ENCODE results near the gene PRLR.
"Not testable (repeated sequence)": the region's sequence is repeated elsewhere in the genome, so short reads cannot be mapped to it uniquely, and the experiment has no call there.

The PRLR gene

DNA sequence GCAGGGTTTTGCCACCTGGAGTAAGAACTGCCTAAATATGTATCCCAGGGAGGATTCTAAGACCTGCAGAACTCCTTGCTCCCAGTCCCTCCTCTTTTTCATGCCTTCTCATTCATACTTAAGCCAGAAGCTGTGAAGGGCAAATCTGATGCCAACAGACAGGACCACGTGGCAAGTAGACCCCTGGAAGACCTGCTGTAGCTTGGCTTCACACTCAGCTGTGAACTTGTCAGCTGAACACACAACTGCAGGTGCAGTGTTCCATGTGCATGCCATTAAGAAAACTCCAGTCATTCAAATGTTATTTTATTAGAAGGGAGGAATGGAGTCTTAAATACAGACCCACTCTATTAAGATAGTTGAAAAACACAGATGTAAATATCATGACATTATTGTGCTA is 103.3 kb downstream of the PRLR start:
- no peak for DNase-seq (ENCODE audit: low read depth)

DNA sequence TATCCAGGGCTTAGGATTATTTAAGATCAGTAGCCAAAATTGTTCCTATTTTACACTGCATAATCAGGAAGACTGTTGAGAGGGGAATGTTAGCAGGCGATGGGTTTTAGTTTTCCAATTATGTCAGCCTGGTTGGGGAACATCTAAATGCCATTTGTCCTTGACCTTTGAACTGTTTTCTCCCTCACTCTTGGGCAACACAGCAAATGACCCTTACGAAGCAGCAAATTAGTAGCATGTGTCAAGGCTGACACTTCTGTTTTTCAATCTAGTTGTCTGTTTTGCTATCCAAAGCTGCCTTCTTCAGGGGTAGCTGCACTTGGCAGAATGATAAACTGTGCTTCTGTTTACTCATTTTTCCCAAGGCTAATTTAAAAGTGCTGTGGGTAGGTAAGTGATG is 104.5 kb downstream of the PRLR start:
- no peak for DNase-seq (ENCODE audit: low read depth)

GRCh38 chr5:35124932-35125331 is 105.4 kb downstream of the PRLR start:
- DNase-seq (ENCODE audit: low read depth) = no peak

GRCh38 chr5:35122819-35123218 is 107.5 kb downstream of the PRLR start:
- DNase-seq (ENCODE audit: low read depth) = no peak

GRCh38 chr5:35120715-35121114 is 109.6 kb downstream of the PRLR start:
- DNase-seq (ENCODE audit: low read depth) = no peak

DNA sequence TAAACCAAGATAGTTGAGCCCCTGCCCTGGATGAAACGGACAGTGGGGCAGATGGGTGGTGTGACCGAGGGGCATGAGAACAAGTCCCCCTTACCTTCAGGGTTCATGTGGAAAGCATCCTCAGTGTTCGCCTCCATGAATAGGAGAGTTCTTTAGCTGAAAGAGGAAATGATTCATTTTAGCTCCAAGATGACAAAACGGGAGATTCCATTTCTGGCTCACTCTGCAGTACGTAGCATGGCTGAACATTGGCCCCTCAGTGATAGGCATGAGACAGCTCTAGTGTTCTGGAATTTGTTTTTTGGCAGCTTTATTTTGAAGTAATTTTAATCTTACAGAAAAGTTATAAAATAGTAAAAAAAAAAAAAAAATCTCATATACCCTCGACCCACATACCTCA is 112.3 kb downstream of the PRLR start:
- no peak for DNase-seq (ENCODE audit: low read depth)

- no peak for DNase-seq (ENCODE audit: low read depth)
Measured at GRCh38 chr5:35115920-35116319, 114.4 kb downstream of the PRLR start.

GRCh38 chr5:35114698-35115097 is 115.6 kb downstream of the PRLR start:
- DNase-seq (ENCODE audit: low read depth) = no peak

DNA sequence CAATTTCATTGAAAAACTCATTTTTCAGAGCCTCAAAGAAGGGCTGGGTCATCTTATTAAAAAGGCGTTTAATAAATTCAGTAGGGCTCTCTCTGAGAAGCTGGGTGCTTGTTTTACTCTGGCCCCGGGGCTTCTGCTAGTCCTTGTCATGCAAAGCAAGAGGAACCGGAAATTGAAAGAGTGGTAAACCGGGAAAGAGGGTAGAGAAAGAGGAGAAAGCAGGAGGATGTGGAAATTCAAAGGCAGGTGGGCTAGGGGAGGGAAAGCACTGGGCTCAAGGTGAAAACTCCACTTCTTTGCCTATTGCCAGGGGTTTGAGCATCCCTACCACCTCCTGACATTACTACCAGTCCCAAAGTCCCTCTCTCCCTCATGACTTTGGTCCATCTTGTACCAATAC is 118.0 kb downstream of the PRLR start:
- DNase-seq (ENCODE audit: low read depth) = no peak

DNA sequence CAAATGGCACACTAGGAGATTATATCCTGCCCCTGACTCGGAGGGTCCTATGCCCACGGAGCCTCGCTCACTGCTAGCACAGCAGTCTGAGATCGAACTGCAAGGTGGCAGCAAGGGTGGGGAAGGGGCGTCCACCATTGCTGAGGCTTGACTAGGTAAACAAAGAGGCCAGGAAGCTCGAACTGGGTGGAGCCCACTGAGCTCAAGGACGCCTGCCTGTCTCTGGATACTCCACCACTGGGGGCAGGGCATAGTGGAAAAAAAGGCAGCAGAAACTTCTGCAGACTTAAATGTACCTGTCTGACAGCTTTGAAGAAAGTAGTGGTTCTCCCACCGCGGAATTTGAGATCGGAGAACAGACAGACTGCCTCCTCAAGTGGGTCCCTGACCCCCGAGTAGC is 125.7 kb downstream of the PRLR start:
- DNase-seq (ENCODE audit: low read depth) = not testable (repeated sequence)

GRCh38 chr5:35103637-35104299 is 126.5 kb downstream of the PRLR start:
- no peak for DNase-seq (ENCODE audit: low read depth)

- DNase-seq (ENCODE audit: low read depth) = not testable (repeated sequence)
Measured at GRCh38 chr5:35101720-35102119, 128.6 kb downstream of the PRLR start.

DNA sequence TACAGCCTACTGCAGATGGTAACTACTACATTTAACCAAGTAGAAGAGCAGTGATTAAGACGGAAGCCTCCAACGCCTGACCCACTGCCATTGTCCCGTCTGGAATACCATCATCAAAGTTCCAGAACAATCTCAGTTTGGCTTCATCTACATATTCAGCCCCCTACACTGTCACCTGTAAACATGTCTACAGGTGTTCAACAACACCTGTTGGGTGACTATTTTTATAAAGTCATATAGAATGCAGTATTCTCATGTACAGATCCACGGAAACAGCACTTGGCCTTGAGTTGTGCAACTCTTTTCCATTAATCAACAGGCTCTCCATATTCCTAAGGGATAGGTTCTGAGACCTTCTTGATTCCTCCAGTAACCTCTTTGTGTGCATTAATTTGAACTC is 129.3 kb downstream of the PRLR start:
- DNase-seq (ENCODE audit: low read depth) = no peak

DNA sequence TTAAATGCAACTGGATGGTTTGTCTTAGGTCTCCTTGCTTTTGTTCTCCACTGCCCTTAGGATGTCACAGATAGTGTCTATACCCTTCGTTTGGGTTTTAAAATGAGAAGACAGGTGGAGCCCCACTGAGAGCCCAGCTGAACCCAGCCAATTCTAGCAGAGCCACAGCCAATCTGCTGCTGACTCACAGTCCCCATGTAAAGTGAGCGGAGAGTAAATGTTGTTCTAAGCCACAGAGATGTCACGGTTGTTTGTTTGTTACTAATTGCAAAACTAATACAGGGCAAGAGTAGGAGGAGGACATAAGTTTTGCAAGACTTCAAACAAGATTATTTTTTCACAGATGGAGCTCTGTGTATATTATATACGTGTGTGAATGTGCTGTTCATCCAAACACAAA is 132.1 kb downstream of the PRLR start:
- DNase-seq (ENCODE audit: low read depth) = no peak

- no peak for DNase-seq (ENCODE audit: low read depth)
Measured at GRCh38 chr5:35096932-35097331, 133.4 kb downstream of the PRLR start.

DNA sequence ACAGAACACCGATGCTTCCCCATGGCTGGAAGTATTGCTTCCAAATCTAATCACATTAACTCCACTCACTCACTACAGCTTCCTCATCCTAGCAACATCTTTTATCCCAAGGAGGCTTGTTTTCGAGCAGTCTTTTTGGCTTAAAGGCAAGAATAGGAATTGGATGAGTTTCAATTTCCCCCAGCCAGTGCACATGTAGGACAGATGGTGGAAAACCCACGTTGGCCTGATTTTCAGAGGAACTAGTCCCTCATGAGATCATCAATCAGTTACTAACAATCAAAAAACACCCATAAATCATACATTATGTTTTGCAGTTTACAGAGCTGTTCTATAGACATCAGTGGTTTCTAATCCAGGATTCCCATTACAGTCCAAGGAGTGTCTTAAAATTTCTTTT is 134.1 kb downstream of the PRLR start:
- DNase-seq (ENCODE audit: low read depth) = no peak

DNA sequence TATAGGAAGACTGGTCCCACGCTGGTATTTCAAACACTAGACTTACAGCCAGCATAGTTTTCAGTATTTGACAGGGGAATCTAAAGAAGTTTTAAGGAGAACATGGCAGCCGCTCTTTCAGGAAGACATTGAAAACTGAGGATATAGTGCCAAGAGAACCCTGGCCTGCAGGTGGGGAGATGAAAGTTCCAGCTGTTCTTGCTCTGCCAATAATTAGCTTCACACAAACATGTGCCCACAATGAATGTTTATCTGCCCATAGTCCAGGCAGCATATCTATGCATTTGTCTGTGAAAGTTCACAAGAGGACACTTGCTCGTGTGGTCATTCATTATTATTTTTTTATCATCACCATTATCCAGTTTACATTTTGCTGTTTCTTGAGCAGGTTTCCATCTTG is 134.9 kb downstream of the PRLR start:
- DNase-seq (ENCODE audit: low read depth) = no peak

DNA sequence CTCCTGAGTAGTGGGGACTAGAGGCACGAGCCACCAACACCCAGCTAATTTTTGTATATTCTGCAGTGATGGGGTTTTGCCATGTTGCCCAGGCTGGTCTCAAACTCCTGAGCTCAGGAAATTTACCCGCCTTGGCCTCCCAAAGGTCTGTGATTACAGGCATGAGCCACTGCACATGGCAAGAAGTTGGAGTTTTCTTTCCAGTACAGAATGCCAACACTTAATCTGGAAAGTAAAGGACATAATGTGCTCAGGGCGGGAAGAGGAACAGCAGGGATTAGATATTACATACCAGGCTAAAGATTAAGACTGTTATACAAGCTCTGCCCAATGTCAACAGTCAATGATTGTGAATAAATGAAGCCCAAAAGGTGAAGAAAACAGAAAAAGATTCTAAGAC is 135.3 kb downstream of the PRLR start:
- no peak for DNase-seq (ENCODE audit: low read depth)

GRCh38 chr5:35092703-35093102 is 137.6 kb downstream of the PRLR start:
- DNase-seq (ENCODE audit: low read depth) = no peak

DNA sequence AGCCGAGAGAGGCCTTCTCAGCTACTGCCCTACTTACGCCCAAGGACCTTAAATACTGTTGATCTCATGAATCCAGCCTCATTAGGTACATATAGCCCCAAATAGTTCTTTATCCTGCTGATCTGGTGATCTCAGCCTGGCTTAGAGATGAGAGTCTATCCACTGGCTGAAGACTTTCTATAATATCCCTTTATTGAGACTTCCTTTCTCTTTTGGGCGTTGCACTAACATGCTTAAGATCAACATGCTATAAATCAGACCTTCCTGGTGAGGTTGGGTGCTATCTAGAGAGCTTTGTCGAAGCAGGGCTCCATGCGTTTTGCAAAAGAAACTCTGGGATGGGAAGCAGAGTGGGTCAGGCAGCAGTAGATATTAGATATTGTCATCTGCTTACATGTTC is 138.6 kb downstream of the PRLR start:
- no peak for DNase-seq (ENCODE audit: low read depth)

DNA sequence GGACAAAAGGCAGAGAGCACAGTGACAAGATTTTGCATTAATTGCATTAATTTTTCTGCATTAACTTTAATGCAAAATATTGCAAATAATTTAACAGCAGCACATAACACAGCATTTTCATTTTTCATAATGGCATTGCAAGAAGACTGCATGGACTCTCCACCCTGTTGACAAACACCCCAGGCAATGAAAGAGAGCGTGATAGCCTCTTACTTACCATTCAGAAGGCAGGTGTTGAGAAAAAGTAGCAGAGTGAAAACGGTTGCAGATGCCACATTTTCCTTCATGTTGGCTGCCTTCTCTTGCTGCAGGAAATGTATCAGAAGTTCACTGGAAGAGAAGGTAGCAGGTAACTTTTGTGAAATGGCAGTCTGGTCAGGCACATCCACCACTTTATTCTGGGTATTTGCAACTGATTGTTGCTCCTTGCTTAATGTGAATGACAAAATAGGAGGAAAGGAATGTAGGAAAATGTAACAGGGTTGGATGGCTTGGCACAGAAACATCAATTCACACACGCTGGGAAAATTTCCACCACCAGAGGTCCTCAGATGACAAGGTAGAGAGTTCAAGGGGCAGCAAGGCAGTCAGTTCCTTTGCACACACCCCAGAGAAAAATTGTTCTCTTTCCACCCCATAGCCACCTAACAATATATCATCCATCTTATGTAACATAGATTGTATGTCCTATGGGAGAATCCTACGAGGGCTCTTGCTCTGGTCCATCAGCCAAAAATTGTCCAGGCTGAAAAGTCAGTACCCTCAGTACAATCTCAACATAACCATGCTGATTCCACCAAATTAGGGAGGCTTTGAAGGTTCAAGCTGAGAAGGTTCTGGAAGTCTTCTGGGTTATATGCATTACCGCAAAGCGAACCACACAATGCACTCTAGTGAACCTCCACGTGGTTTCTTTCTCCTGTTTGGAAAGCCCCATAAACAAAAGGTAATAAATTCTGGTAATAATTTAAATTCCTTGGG is 140.7 kb downstream of the PRLR start:
- DNase-seq (ENCODE audit: low read depth) = peak; percentile 3

GRCh38 chr5:35087991-35088390 is 142.3 kb downstream of the PRLR start:
- no peak for DNase-seq (ENCODE audit: low read depth)

GRCh38 chr5:35083150-35083549 is 147.1 kb downstream of the PRLR start:
- DNase-seq (ENCODE audit: low read depth) = no peak
